ENCODE data around the gene PRKRIP1.
"Not testable (repeated sequence)": the region's sequence is repeated elsewhere in the genome, so short reads cannot be mapped to it uniquely, and the experiment has no call there.

Gene PRKRIP1

GRCh38 chr7:102395873-102396709 is at the start of gene PRKRIP1:
PRKRIP1 (plus strand) TSS chr7:102396363; CDS start chr7:102396412, 49 bp downstream.
- FAIRE-seq, result peak; percentile 12
- peak; percentile 87 for DNase-seq (ENCODE audit: low spot score)

- DNase-seq (ENCODE audit: low spot score); FAIRE-seq: not testable (repeated sequence)
Observed at GRCh38 chr7:102346983-102347382, 49.2 kb upstream of the PRKRIP1 start.

GRCh38 chr7:102356344-102356743 is 39.8 kb upstream of the PRKRIP1 start, which contains the start of gene SPDYE6:
SPDYE6 (minus strand) TSS chr7:102356444; CDS start chr7:102356023, 421 bp downstream.
- not testable (repeated sequence) for FAIRE-seq; DNase-seq (ENCODE audit: low spot score)

- FAIRE-seq, result peak; percentile 55
Observed at GRCh38 chr7:102363549-102364393, 32.4 kb upstream of the PRKRIP1 start.

GRCh38 chr7:102364394-102364886 is 31.7 kb upstream of the PRKRIP1 start:
- DNase-seq (ENCODE audit: low spot score); FAIRE-seq: not testable (repeated sequence)

More at GRCh38 chr7:102363549-102364393, 32.4 kb upstream of the PRKRIP1 start:
- DNase-seq (ENCODE audit: low spot score), result peak; percentile 98

- FAIRE-seq (peak; percentile 33), DNase-seq (ENCODE audit: low spot score) (peak; percentile 26)
Observed at GRCh38 chr7:102365390-102365789, 30.8 kb upstream of the PRKRIP1 start.

- not testable (repeated sequence) for FAIRE-seq
Observed at GRCh38 chr7:102370038-102370437, 26.1 kb upstream of the PRKRIP1 start.

GRCh38 chr7:102372796-102373195 is 23.4 kb upstream of the PRKRIP1 start:
- not testable (repeated sequence) for FAIRE-seq

More at GRCh38 chr7:102370038-102370437, 26.1 kb upstream of the PRKRIP1 start:
- not testable (repeated sequence) for DNase-seq (ENCODE audit: low spot score)

GRCh38 chr7:102376964-102377466 is 19.1 kb upstream of the PRKRIP1 start:
- DNase-seq (ENCODE audit: low spot score), result no peak
- FAIRE-seq, result no peak

More at GRCh38 chr7:102372796-102373195, 23.4 kb upstream of the PRKRIP1 start:
- DNase-seq (ENCODE audit: low spot score), result not testable (repeated sequence)

- DNase-seq (ENCODE audit: low spot score); FAIRE-seq: not testable (repeated sequence)
Observed at GRCh38 chr7:102380837-102381236, 15.3 kb upstream of the PRKRIP1 start.

GRCh38 chr7:102381696-102382425 is 14.3 kb upstream of the PRKRIP1 start:
- FAIRE-seq; DNase-seq (ENCODE audit: low spot score): not testable (repeated sequence)

GRCh38 chr7:102387064-102387463 is 9.1 kb upstream of the PRKRIP1 start:
- DNase-seq (ENCODE audit: low spot score), result no peak
- FAIRE-seq, result no peak

- FAIRE-seq, result no peak
- no peak for DNase-seq (ENCODE audit: low spot score)
Observed at GRCh38 chr7:102389810-102390209, 6.4 kb upstream of the PRKRIP1 start.

- DNase-seq (ENCODE audit: low spot score), result peak; percentile 69
- no peak for FAIRE-seq
Observed at GRCh38 chr7:102390697-102391484, 5.3 kb upstream of the PRKRIP1 start.

- DNase-seq (ENCODE audit: low spot score) (no peak), FAIRE-seq (no peak)
Observed at GRCh38 chr7:102392330-102392729, 3.8 kb upstream of the PRKRIP1 start.

GRCh38 chr7:102393467-102393866 is 2.7 kb upstream of the PRKRIP1 start:
- FAIRE-seq, result no peak

GRCh38 chr7:102395592-102395872 is 631 bp upstream of the PRKRIP1 start:
- FAIRE-seq (no peak), DNase-seq (ENCODE audit: low spot score) (no peak)

More at GRCh38 chr7:102393467-102393866, 2.7 kb upstream of the PRKRIP1 start:
- peak; percentile 56 for DNase-seq (ENCODE audit: low spot score)

GRCh38 chr7:102396710-102397019 is 502 bp downstream of the PRKRIP1 start:
- FAIRE-seq (no peak), DNase-seq (ENCODE audit: low spot score) (no peak)

- no peak for DNase-seq (ENCODE audit: low spot score)
- FAIRE-seq, result no peak
Observed at GRCh38 chr7:102398543-102398942, 2.4 kb downstream of the PRKRIP1 start.

GRCh38 chr7:102400360-102400759 is 4.2 kb downstream of the PRKRIP1 start:
- no peak for FAIRE-seq
- no peak for DNase-seq (ENCODE audit: low spot score)

Data from RCC 7860 (cell line).